IMR-90 (cell line): ENCODE data around the gene SETD2. TPM values are rescaled to one million over a fixed set of nuclear protein-coding genes. Genes with fewer than 3 reads are reported as not detected.

ENCODE experiments used
- ELK1 ChIP-seq: fragments of 150-350 bp; IDR thresholded peaks from 2 replicates; pipeline ENCODE4 v1.6.1; 2016; ENCODE audit warnings: low read depth, mild to moderate bottlenecking, low read length, moderate library complexity, borderline replicate concordance
- MAFK ChIP-seq: IDR thresholded peaks from 2 replicates; pipeline ENCODE4 v1.6.1; 2012; ENCODE audit warnings: low read depth, low read length, improper control_type of control experiment
- MXI1 ChIP-seq: IDR thresholded peaks from 2 replicates; pipeline ENCODE4 v1.6.1; 2012; ENCODE audit warnings: low read depth, mild to moderate bottlenecking, low read length, moderate library complexity, borderline replicate concordance
- NFE2L2 ChIP-seq: fragments of 150-350 bp; IDR thresholded peaks from 2 replicates; pipeline ENCODE4 v1.6.1; 2016; ENCODE audit warnings: low read depth, mild to moderate bottlenecking, low read length
- RAD21 ChIP-seq: IDR thresholded peaks from 2 replicates; pipeline ENCODE4 v1.6.1; 2012; ENCODE audit warnings: low read length, improper control_type of control experiment
- USF2 ChIP-seq: fragments of 150-350 bp; IDR thresholded peaks from 2 replicates; pipeline ENCODE4 v1.6.1; 2017; ENCODE audit warnings: mild to moderate bottlenecking, antibody characterized with exemption, low read length, low read depth
- polyA plus RNA-seq, 3 experiments: library from polyadenylated mRNA; depleted of rRNA; stranded (reverse); fragments of >200 nt; gene quantifications; 2 replicates each; pipeline ENCODE4 v1.2.3, GENCODE V29; 2012; ENCODE audit warnings: low replicate concordance in 1 of 3
- total RNA-seq: library from RNA; depleted of rRNA; stranded (reverse); fragments of >200 nt; gene quantifications from 2 replicates; pipeline ENCODE4 v1.2.3, GENCODE V29; 2012

SETD2 gene
- total and polyA plus RNA-seq, 2 of the 4 experiments (the other 2 are of a cell fraction) = 18.3 to 20.1 TPM

- TF ChIP-seq ELK1 (no peak), MXI1 (no peak), NFE2L2 (no peak), RAD21 (no peak), MAFK (no peak), USF2 (no peak)
Measured at GRCh38 chr3:47162697-47163168, 1.2 kb downstream of the SETD2 start (continued).
